Stimulated activated naive CD8-positive, alpha-beta T cell treated with anti-CD3 and anti-CD28 coated beads, Interleukin-15, Interleukin-2, amounts not matched to agents 100 U/mL and 50 U/mL, for 24 hours (primary cell): Measurements from ENCODE around the gene CBFB.
"Not testable (repeated sequence)": the region's sequence is repeated elsewhere in the genome, so short reads cannot be mapped to it uniquely, and the experiment has no call there.

Source experiments
- ATAC-seq: fragments of 150-1000 bp; cut with Tn5 transposase; one replicate; pipeline ENCODE4 v1.10.0; 2021
- DNase-seq: peaks from one replicate; pipeline ENCODE4 v3.0.0; 2021

Gene CBFB

DNA sequence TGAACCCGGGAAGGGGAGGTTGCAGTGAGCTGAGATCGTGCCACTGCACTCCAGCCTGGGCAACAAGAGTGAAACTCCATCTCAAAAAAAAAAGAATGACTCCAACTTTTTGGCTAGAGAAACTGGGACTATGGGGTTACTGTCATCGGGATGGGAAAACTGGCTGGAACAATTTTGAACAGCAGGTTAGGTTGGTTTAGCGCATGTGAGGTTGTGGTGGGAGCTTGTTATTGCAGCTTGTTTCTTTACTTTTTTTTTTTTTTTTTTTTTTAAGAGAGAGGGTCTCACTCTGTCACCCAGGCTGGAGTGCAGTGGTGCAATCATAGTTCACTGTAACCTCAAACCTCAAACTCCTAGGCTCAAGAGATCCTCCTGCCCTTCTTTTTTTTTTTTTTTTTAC, 12.6 kb downstream of the CBFB start:
- not testable (repeated sequence) for DNase-seq, ATAC-seq

DNA sequence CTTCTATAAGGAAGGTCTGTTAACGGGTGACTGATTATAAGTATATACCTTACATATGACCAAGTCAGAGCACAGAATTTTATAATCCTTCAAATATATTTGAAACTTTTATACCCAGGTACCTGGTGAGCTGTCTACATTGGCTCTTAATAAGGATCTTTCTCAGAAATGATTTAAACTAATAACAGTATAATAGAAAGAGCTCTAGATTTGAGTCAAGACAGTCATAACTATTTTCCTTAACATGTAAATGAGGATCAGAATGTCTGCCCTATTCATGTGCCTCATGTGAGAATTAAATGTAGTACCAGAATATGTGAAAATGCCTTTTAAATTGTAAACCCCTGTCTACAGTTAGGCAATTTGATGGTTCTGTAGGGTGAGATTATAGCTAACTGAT, 14.5 kb downstream of the CBFB start:
- no peak for ATAC-seq
- DNase-seq = no peak

DNA sequence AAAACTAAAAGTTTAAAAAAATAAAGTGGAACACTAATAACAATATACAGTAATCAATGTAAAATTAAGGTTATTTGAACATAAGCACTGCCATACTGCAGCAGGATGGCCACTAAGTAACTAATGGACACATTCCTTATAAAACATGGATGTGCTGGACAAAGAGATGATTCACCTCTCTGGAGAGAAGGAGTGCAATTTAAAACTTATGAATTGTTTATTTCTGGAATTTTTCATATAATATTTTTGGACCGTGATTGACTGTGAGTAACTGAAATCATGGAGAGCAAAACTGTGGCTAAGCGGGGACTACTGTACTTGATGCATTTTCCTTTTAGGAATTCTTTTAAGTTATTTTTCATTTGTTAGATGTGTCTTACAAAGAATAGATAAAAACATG, 21.8 kb downstream of the CBFB start:
- ATAC-seq (no peak), DNase-seq (no peak)

DNA sequence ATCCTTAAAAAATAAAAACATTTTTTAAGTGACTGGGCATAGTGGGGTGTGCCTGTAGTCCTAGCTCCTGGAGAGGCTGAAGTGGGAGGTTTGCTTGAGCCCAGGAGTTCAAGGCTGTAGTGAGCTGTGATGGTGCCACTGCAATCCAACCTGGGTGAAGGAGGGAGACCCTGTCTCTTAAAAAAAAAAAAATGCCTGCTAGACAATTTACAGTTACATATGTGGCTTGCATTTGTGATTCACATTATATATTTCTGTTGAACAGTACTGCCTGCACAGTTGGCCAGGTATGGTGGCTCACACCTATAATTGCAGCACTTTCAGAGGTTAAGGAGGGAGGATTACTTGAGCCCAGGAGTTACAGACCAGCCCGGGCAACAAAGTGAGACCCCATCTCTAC, 23.4 kb downstream of the CBFB start:
- ATAC-seq (no peak), DNase-seq (no peak)

DNA sequence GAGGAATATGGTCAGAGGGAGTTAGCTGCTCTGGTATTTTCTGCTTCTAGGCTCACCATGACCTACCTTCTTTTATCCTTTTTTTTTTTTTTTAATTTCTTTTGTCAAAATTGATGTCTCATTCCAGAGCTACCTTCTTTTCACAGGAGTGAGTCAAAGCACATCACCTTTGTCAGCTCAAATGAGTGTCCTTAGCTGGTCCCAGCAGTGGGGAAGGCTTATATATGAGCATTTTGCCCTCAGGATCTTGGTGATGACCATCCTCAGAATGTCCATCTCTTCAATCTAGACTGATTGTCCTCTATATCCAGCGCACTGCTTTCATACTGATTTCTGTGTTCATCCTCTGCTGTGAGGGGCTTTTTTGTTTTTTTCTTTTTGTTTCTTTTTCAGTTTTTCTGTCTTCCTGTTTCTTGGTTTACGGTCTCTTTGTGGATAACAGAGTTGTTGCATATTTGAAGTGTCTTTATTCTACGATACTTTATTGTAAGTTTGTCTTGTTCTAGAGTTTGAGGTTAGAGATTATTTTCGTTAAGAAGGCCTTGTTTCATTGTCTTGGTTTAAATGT, 24.9 kb downstream of the CBFB start:
- no peak for ATAC-seq

DNA sequence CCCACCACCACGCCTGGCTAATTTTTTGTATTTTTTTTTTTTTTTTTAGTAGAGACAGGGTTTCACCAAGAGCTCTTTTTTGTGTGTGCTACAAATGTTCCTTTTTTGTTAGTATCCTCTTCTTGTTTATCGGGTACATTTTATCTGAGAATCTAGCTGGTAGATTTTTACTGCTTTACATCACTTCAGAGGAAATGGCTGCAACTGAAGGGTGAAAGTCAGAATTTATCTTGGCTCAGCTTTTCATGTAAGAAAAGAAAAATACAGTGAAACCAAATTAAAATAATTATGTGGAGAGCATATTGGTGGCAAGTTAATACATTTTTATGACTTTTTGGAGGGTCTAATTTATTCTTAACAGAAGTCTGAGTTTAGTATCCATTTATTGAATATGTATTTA, 26.0 kb downstream of the CBFB start:
- DNase-seq = no peak
- ATAC-seq = no peak

More for the DNA sequence above, 24.9 kb downstream of the CBFB start:
- no peak for DNase-seq

DNA sequence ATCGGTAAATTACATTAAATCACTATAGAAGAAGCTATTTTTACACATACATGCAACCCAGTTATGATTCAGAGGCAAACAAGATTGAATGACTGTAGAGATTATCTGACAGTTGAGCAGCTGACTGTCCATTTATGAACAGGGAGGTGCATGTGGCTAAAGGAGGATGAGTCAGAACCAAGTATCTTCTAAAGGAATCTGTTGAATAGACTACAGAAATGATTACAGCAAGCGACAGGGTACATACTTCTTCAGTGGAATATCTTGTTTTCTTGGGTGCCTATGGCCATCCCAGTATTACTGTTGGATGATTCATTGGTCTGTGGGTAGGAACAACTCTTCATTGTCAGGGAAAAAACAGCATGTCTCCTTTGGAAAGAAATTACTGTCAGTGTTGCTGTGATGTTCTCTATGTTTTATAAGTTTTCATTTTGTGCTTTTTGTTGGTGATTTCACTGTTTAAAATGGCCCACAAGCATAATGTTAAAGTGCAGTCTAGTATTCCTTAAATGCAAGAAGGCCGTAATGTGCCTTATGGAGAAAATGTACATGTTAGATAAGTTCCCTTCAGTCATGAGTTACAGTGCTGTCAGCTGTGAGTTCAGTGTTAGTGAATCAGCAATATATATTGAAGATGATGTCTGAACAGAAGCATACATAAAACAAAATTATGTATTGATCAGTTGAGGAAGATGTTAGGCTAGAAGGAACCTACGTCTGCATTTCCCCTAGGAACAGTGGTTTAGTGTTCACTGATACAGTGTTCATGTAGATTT, 27.0 kb downstream of the CBFB start:
- ATAC-seq (peak; percentile 93), DNase-seq (no peak)

DNA sequence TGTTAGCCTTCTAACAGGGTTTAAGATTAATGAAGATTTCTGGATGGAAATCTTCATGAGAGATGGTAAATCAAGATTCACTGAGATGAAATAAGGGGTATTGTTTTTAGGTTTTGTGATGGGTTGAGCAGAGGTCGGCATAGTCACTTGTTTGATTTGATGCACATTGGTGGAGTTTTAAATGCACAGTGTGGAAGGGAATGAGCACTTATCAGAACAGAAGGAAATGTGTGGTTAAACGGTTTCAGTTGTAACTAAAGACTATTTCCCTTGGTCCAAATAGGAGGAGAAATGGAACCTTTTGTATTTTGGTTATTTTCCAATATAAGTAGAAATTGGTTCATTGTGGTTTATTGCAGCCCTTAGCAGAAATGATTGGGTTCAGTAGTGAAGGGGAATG, 34.1 kb downstream of the CBFB start:
- no peak for DNase-seq
- ATAC-seq = peak; percentile 52

DNA sequence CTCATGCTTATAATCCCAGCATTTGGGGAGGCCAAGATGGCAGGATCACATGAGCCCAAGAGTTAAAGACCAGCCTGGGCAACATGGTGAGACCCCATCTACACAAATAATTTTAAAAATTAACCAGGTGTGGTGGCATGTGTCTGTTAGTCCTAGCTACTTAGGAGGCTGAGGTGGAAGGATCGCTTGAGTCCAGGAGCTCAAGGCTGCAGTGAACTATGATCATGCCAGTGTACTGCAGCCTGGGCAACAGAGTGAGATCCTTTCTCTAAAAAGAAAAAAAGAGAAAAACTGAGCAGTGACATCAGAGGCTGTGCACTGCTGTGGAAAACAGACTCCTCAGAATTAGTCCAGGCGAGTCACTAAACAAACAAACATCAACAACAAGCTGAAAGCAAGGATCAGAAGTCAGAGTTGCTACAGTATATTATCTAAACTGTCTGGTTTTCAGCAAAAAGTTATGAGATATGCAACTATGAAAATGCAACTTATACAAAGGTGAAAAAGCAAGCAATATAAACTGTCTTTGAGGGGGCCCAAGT, 39.3 kb downstream of the CBFB start:
- DNase-seq = no peak
- no peak for ATAC-seq

DNA sequence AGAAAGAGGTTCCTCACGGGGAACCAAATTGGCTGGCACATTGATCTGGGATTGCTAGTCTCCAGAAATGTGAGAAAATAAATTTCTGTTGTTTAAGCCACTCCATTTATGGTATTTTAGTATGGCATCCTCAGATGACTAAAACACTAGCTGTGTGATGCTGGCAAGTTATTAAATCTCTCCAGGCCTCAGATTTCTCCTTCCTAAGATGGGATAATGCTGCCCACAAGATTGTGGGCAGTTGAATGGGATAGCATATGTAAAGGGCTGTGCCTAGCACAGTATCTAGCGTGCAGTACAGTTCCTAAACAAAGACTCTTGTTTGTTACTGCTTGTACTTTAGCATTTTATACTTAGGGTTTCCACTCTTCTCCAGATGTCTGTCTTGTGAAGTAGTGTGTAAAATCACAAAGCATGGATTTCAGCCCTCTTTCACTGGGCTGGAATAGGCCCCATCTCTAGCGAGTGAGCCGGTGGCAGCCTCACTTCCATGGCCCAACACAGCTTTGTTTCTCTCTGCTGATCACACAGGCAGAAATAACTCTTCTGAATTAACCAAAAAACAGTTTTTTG, 42.6 kb downstream of the CBFB start:
- DNase-seq (no peak), ATAC-seq (no peak)

DNA sequence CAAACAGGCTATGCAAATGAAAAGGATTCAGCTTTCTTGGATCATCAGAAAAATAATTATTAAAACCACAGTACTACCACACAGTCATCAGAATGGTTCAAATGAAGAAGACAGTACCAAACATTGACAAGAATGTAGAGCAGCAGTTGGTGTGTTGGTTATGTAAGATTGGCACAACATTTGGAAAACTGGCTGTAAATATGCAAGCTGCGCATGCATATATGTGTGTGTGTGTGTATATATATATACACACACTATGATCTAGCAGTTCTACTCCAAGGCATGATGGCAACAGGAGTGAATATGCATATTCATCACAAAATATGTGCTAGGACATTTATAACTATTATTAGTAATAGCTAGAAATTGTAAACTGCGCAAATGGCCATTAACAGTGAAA, 46.4 kb downstream of the CBFB start:
- ATAC-seq (no peak), DNase-seq (no peak)

DNA sequence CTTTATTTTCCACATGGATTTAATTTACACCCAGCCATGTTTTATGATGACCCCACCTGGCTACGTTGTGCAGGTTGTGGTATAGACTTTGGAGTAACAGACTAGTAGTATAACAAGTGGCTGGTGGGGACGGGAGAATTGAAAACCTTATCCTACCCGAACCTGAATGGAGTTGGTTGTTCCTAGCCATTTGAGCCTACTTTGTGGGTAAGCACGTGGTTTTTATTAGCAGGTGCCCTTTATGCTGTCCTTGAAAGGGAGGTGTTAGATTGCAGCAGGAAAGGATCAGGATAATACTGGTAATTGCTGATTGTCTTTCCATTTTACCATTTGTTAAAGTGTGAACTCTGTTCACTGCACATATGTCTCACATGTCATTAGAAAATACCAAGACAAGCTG, 48.9 kb downstream of the CBFB start:
- DNase-seq (no peak), ATAC-seq (no peak)

DNA sequence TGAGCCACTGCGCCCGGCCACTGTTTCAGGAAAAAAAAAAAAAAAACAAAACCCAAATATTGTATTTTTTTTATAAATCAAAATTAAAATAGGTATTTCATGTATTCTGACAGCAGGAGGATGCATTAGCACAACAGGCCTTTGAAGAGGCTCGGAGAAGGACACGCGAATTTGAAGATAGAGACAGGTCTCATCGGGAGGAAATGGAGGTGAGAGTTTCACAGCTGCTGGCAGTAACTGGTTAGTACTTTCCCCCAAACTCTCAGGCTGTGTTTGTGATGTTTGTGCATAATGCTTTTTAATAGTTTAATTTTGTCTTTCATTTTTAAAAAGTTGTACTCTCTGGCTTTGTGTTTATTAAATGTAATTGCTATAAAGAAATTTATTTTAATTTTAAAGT, 53.2 kb downstream of the CBFB start:
- ATAC-seq (no peak), DNase-seq (no peak)

DNA sequence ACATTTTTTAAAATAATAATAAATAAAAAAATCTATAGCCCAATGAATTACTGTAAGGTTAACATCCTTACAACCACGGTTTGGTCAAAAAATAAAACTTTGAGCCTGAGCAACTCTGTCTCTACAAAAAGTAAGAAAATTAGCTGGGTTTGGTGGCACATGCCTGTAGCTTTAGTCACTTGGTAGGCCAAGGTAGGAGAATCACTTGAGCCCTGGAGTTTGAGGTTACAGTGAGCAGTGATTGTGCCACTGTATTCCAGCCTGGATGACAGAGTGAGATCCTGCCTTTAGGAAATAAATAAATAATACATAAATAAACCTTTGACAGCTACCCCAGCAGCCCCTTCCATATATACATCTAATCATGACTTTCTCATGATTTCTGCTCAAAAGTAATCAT, 53.9 kb downstream of the CBFB start:
- no peak for DNase-seq

DNA sequence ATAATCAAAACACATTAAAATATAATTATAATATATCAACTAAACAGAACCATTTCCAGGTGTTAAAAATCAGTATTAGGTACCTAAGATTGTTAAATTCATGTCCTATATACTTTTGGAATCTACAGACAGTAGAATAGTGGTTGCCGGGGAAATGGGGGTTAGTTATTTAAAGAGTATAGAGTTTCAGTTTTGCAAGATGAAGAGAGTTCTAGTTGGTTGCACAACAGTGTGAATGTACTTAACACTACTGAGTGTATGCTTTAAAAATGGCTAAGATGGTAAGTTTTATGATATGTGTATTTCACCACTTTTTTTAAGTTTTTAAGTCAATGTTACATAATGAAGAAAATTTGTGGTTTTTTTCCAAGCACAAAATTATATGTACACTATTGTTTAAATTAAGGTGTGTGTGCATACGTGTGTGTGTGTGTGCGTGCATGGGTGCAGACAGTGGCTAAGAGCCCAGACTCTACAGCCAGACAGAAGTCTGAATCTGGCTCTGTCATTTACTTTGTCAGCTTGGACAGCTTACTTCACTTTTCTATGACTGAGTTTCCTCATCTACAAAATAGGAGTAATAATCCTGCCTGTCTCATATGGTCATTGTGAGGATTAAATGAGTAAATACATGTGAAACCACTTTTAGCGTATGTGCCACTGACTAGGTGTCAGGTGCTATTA, 55.5 kb downstream of the CBFB start:
- no peak for ATAC-seq

More for the DNA sequence above, 53.9 kb downstream of the CBFB start:
- ATAC-seq = no peak

DNA sequence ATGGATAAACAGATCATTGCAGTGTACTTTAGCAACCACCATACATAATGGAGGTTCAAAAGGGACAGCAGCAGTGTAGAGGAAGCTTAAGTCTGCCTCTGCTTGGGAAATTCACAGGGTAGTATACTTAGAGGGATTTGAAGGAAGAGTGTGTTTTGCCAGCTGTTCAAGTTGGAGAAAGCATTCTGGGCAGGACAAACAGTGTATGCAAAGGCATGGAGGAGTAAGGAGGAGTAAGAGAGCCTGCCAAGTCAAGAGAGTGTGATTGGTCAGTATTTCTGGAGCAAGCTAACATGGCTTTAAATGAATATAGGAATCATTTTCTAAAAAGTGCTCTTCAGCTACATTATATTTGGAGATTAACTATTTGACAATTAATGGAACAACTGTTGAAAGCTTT, 57.9 kb downstream of the CBFB start:
- DNase-seq = no peak

More for the DNA sequence above, 55.5 kb downstream of the CBFB start:
- no peak for DNase-seq

DNA sequence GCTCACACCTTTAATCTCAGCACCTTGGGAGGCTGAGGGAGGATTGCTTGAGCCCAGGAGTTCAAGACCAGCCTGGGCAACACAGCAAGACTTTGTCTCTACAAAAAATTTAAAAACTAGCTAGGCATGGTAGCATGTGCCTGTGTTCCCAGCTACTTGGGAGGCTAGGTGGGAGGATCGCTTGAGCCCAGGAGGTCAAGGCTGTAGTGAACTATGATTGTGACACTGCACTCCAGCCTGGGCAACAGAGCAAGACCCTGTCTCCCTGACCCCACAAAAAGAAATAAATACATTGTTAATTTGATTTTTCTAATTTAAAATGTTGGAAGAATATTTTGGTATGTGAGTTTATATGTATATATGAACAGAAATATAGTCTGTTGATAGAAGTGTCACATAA, 58.3 kb downstream of the CBFB start:
- no peak for DNase-seq

More for the DNA sequence above, 57.9 kb downstream of the CBFB start:
- no peak for ATAC-seq

DNA sequence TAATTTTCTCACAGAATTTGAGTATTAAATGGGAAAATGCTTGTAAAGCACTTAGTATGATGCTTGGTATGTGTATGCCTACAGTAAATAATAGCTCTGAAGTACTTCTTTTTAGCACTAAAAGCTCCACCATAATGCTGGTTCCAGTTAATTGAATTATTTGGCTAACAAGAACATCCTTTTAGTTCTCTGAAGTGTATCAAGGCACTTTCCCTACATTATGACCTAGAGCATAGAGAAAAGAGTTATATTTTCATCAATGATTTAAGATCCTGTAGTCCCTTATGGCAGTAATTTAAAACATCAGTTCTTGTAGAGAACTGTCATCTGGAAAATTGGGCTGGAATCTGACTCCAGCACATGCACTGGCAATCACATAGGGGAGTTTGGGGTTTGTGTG, 58.9 kb downstream of the CBFB start:
- ATAC-seq = no peak

More for the DNA sequence above, 58.3 kb downstream of the CBFB start:
- no peak for ATAC-seq

DNA sequence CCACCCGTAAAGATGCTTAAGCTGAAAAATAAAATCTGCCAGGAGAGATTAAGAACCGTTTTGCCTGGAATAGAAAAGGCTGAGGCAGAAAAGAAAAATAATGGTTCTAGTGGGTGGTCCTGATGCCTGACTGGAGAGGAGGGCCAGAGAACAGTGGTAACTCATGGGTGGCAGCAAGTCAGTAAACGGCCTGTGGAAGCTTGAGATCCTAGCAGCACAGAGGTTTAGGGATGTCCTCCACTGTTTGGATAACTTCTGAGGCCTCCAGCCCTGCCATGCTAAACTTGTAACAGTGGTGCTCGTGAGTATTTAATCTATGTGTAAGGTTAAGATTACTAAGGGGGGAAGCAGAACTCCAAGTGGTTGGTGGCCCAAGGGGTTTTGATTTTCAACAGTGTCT, 59.6 kb downstream of the CBFB start:
- DNase-seq (no peak), ATAC-seq (no peak)

More for the DNA sequence above, 58.9 kb downstream of the CBFB start:
- no peak for DNase-seq

DNA sequence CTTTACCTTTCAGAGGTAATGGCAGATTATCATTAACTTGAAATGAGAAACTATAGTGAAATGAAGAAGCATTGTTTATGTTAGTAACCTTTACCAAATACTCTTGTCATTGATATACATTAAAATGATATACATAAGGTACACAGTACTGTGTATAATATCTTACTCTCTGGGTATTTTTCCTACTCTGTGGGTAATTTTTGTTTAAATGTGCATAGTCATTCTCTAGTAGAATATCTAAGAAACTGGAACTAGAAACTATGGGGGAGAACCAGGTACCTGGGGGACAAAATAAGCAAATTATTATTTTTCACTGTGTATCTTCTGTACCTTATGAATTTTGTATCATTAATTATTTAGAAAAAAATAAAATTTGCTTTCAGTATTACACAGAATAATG, 60.2 kb downstream of the CBFB start:
- ATAC-seq (no peak), DNase-seq (no peak)

DNA sequence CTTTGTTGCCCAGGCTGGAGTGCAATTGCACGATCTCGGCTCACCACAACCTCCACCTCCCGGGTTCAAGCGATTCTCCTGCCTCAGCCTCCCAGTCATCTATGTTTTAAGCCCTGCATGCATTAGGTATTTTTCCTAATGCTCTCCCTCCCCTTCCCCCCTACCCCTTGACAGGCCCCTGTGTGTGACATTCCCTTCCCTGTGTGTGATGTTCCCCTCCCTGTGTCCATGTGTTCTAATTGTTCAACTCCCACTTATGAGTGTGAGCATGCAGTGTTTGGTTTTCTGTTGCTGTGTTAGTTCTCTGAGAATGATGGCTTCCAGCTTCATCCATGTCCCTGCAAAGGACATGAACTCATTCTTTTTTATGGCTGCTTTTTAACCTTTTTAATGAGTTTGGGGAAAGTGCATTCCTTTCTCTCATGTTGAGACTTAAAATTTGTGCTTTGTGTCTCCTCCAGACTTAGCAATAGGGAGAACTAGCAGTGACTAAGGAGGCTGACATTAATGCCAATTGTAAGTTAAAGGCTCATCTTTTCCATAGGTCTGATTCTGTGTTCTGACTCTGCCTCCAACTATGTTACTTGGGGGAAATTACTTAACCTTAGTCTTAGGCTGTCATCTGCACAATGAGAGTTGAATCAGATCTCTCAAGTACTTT, 63.1 kb downstream of the CBFB start:
- ATAC-seq (peak; percentile 98), DNase-seq (no peak)

DNA sequence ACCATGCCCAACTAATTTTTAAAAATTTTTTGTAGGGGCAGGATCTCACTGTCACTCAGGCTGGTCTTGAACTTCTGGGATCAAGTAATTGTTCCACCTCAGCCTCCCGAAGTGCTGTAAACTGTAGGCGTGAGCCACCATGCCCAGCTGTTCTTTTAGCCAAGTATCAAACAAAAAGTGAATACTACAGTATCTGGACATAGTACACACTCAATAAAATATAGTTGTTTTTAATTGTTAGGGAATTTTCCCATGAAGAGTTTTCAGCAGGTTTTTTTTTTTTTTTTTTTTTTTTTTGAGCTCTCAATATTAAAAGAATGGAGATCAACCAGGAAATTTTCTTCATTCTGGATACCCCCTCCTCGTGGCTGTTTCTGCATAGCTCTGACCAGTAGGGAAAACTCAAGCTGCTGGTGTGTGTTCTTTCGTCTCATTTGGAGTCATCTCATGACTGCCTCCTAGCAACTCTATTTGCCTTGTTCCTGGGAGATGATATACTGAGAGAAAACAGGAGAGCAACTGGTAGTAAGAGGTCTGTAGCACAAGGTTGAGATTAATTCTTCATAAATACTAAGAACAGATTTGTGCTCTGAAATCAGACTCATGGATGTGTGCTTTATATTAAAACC, 64.3 kb downstream of the CBFB start:
- ATAC-seq (no peak), DNase-seq (no peak)
